Measurements from ENCODE around the gene CCDC91. TPM values are rescaled to one million over a fixed set of nuclear protein-coding genes. Genes with fewer than 3 reads are reported as not detected.

The CCDC91 gene
- 100 to 1,000 TPM in 1 of 2 donors, 10 to 100 TPM in 1; 92.1 to 226 TPM for total RNA-seq
- polyA plus RNA-seq (ENCODE audit: insufficient read depth, low read depth, low replicate concordance): 60.6 TPM
- long read RNA-seq, donor 1, partial matches to known transcripts: 0 of 9 reads
- long read RNA-seq, donor 1, other reads (novel, unspliced or antisense): 0 of 9 reads
- long read RNA-seq, donor 2, partial matches to known transcripts: 0 of 6 reads
- long read RNA-seq, donor 2, other reads (novel, unspliced or antisense): 0 of 6 reads

- WGBS, 2 donors: 0% methylated on average over 31 to 70 of the region's 72 CpGs
- Histone ChIP-seq H3K4me1 (peaks cover 15% of the 10 kb centered on the region), H3K27ac (peak within 1 kb of the TSS; percentile 95 to 98), H3K9me3 (no peaks in the 10 kb centered on the region), H3K27me3 (no peaks in the 10 kb centered on the region), H3K4me3 (peak within 1 kb of the TSS; percentile 92 to 95), H3K36me3 (ENCODE audit: low read depth, missing control alignments) (no peaks in the 10 kb centered on the region)
- peak in 1 of 3 experiments; percentile 9 for TF ChIP-seq CTCF (IDR thresholded peaks at IDR 0.05)
- TF ChIP-seq POLR2A (IDR thresholded peaks at IDR 0.05): peak; percentile 4
- intact Hi-C loops (cut with DNase I; ENCODE audit: low total_unique reads): no loop called here
- peak; percentile 93 for DNase-seq
Observed at GRCh38 chr12:28190321-28191050, at the start of gene CCDC91. Gene CCDC91, plus strand, starts transcription at chr12:28190456. Its CDS starts 66,760 bp downstream, at chr12:28257216.

- H3K27ac ChIP-seq: no peak overlapping the region
- DNase-seq: peak; percentile 18
- WGBS, 2 donors: 69 to 83% methylated on average over 8 of the region's 8 CpGs
- no peak overlapping the region for H3K4me3 ChIP-seq
- no peaks in the 10 kb centered on the region for H3K27me3 ChIP-seq
- intact Hi-C loops (cut with DNase I; ENCODE audit: low total_unique reads): no loop called here
- H3K36me3 ChIP-seq (ENCODE audit: low read depth, missing control alignments): no peaks in the 10 kb centered on the region
- TF ChIP-seq POLR2A (IDR thresholded peaks at IDR 0.05) (no peak), CTCF (IDR thresholded peaks at IDR 0.05) (no peak)
- H3K4me1 ChIP-seq: no peaks in the 10 kb centered on the region
- no peaks in the 10 kb centered on the region for H3K9me3 ChIP-seq
Observed at GRCh38 chr12:28144059-28144458, 46.2 kb upstream of the CCDC91 start.

DNA sequence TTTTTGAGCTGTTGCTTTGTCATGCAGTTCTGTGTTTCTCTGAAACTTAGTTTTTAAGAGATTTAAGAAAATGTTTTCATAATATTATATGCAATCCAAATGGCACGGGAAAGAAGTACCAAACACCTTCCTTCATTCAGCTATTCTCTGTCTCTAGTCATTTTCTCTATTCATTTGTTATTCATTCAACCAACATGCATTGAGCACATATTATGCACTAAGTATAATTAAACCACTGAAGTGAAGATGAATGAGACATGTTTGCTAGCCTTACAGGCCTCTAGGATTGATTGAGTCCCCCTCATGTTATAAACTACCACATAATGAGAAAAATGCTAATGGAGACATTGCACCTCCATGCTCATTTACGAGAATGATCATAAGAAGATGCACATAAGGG is 45.7 kb upstream of the CCDC91 start:
- TF ChIP-seq POLR2A (IDR thresholded peaks at IDR 0.05) (no peak), CTCF (IDR thresholded peaks at IDR 0.05) (no peak)
- Histone ChIP-seq H3K4me3 (no peak overlapping the region), H3K9me3 (no peaks in the 10 kb centered on the region), H3K27me3 (no peaks in the 10 kb centered on the region), H3K4me1 (no peaks in the 10 kb centered on the region), H3K36me3 (ENCODE audit: low read depth, missing control alignments) (no peaks in the 10 kb centered on the region), H3K27ac (no peak overlapping the region)
- DNase-seq: no peak
- 88 to 96% methylated on average over 2 of the region's 2 CpGs for WGBS, 2 donors
- intact Hi-C loops (cut with DNase I; ENCODE audit: low total_unique reads): no loop called here

- Histone ChIP-seq H3K4me1 (no peaks in the 10 kb centered on the region), H3K4me3 (no peak overlapping the region), H3K9me3 (no peaks in the 10 kb centered on the region), H3K27ac (no peak overlapping the region), H3K36me3 (ENCODE audit: low read depth, missing control alignments) (no peaks in the 10 kb centered on the region), H3K27me3 (no peaks in the 10 kb centered on the region)
- intact Hi-C loops (cut with DNase I; ENCODE audit: low total_unique reads): no loop called here
- 87 to 88% methylated on average over 4 of the region's 4 CpGs for WGBS, 2 donors
- TF ChIP-seq CTCF (IDR thresholded peaks at IDR 0.05) (no peak), POLR2A (IDR thresholded peaks at IDR 0.05) (no peak)
- no peak for DNase-seq
Observed at GRCh38 chr12:28145216-28145615, 45.0 kb upstream of the CCDC91 start.
